Stomach (tissue), 9 donors: ENCODE results near the gene OXCT1. TPM values are rescaled to one million over a fixed set of nuclear protein-coding genes. Genes with fewer than 3 reads are reported as not detected.

Source experiments
- DNase-seq, 2 donors: peaks; one replicate each; pipeline versions ENCODE4 v3.0.0 to v3.0.0-alpha.2; 2013 to 2019
- H3K27ac ChIP-seq, 5 donors: fragments of 200-600 bp in 4 of 5; sonication (generic) in 4 of 5; one replicate each; pipeline ENCODE4 v1.5.1; 2013 to 2019; ENCODE audit warnings: mild to moderate bottlenecking in 1 of 5, moderate library complexity in 1 of 5
- H3K27me3 ChIP-seq, 3 donors: fragments of 200-600 bp; sonication (generic); one replicate each; pipeline ENCODE4 v1.5.1; 2017 to 2019; ENCODE audit warnings: mixed run types in 1 of 3
- H3K36me3 ChIP-seq, 4 donors: fragments of 200-600 bp; sonication (generic); 1 replicate in 3 of 4; 2 replicates in 1 of 4; pipeline ENCODE4 v1.5.1; 2016 to 2019
- H3K4me1 ChIP-seq, 4 donors: fragments of 200-600 bp; sonication (generic); one replicate each; pipeline ENCODE4 v1.5.1; 2016 to 2019
- H3K4me3 ChIP-seq, 4 donors: fragments of 200-600 bp; sonication (generic) in 3 of 4; one replicate each; pipeline ENCODE4 v1.5.1; 2016 to 2019; ENCODE audit warnings: mild to moderate bottlenecking in 1 of 4
- H3K9me3 ChIP-seq, 4 donors: fragments of 200-600 bp; sonication (generic); one replicate each; pipeline ENCODE4 v1.5.1; 2016 to 2019
- CTCF ChIP-seq, 7 experiments: fragments of 450-650 bp in 4 of 7; fragments of 200-600 bp in 3 of 7; sonication (generic) in 3 of 7; IDR thresholded peaks; one replicate each; pipeline ENCODE4 v1.5.1; 2016 to 2019; ENCODE audit warnings: antibody characterized with exemption in 7 of 7, control low read depth in 2 of 7, mild to moderate bottlenecking in 1 of 7
- EP300 ChIP-seq: sonication (generic); formaldehyde crosslinking; IDR thresholded peaks from one replicate; pipeline ENCODE4 v1.6.1; 2017; ENCODE audit warnings: antibody characterized with exemption
- POLR2A ChIP-seq, 4 donors: fragments of 450-650 bp; IDR thresholded peaks; one replicate each; pipeline ENCODE4 v1.6.1; 2016; ENCODE audit warnings: antibody characterized with exemption in 4 of 4, control low read depth in 2 of 4, mild to moderate bottlenecking in 1 of 4, moderate library complexity in 1 of 4
- POLR2AphosphoS5 ChIP-seq, 3 donors: sonication (generic); formaldehyde crosslinking; IDR thresholded peaks; one replicate each; pipeline ENCODE4 v1.6.1; 2016; ENCODE audit warnings: antibody characterized with exemption in 3 of 3
- WGBS, 5 donors: extraction: QIAGEN DNeasy Blood & Tissue Kit in 3 of 5; methylation state at CpG; one replicate each; pipeline versions ENCODE4 v1.1.5 to v1.1.7; 2013 to 2018; 5-methylcytosine and 5-hydroxymethylcytosine counted together
- intact Hi-C: fragments of 100-400 bp; cut with DNase I; formaldehyde crosslinking; loops from one replicate; pipeline ENCODE4 v1.15.1; 2023; ENCODE audit warnings: low total_unique reads
- polyA plus RNA-seq, 3 donors: library from polyadenylated mRNA; stranded (reverse); fragments of 200-250 nt; gene quantifications; one replicate each; pipeline ENCODE4 v1.2.3, GENCODE V29; 2013
- total RNA-seq, 5 donors: library from RNA; depleted of rRNA; stranded (reverse); fragments of >200 nt; gene quantifications; one replicate each; pipeline versions ENCODE4 v1.1.0 to v1.2.3, GENCODE V29; 2014 to 2016
- donor health status: healthy with polysubstance abuse.
- donor health status: Bipolar disorder and iron deficiency.
- donor health status: healthy.

OXCT1 gene
- total and polyA plus RNA-seq, 8 donors, result 4.1 to 33.3 (median 14.8) TPM

- Histone ChIP-seq H3K27ac (no peak overlapping the region), H3K36me3 (peaks cover 0 to 32% (median 21%) of the 10 kb centered on the region in 4 donors), H3K4me3 (no peak overlapping the region), H3K9me3 (no peaks in the 10 kb centered on the region), H3K4me1 (peaks cover 0 to 16% (median 8%) of the 10 kb centered on the region in 4 donors), H3K27me3 (no peaks in the 10 kb centered on the region)
- 76 to 92% (median 86%) methylated on average over 3 of the region's 3 CpGs for WGBS, 5 donors
- no peak for DNase-seq
- TF ChIP-seq POLR2A (IDR thresholded peaks at IDR 0.05), result no peak
- TF ChIP-seq EP300, result no peak
- TF ChIP-seq CTCF (IDR thresholded peaks at IDR 0.05), result no peak
- no peak for TF ChIP-seq POLR2AphosphoS5 (IDR thresholded peaks at IDR 0.05)
- intact Hi-C loops, result no loop called here
Observed at GRCh38 chr5:41831155-41831554, 39.1 kb downstream of the OXCT1 start.

DNA sequence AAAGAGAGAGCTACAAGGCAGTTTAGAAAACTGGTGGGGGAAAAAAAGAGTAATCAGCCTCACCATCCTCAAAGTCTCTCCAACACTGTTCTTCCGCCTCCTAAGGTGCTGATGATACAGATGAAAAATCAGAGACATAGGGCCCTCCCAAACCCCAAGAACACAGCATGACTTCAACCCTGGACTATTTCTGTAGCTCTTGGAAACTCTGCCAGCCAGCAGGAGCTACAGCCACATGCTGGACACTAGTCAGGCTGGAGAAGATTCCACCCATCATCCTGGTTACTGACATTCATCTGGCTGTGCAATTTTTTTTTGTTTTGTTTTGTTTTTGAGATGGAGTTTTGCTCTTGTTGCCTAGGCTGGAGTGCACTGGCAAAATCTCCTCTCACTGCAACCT, 42.4 kb downstream of the OXCT1 start:
- 95 to 100% (median 100%) methylated on average over 1 of the region's 1 CpG for WGBS, 5 donors
- no peak overlapping the region for H3K27ac ChIP-seq
- peaks cover 0 to 24% (median 17%) of the 10 kb centered on the region in 4 donors for H3K36me3 ChIP-seq
- H3K27me3 ChIP-seq, result no peaks in the 10 kb centered on the region
- intact Hi-C loops, result no loop called here
- no peaks in the 10 kb centered on the region for H3K4me1 ChIP-seq
- H3K4me3 ChIP-seq, result no peak overlapping the region
- TF ChIP-seq POLR2A (IDR thresholded peaks at IDR 0.05), result no peak
- TF ChIP-seq EP300, result no peak
- no peaks in the 10 kb centered on the region for H3K9me3 ChIP-seq
- DNase-seq, result no peak

GRCh38 chr5:41822036-41822435, 48.2 kb downstream of the OXCT1 start:
- DNase-seq, result no peak
- Histone ChIP-seq H3K4me1 (no peaks in the 10 kb centered on the region), H3K36me3 (no peaks in the 10 kb centered on the region), H3K27me3 (no peaks in the 10 kb centered on the region), H3K4me3 (no peak overlapping the region), H3K9me3 (no peaks in the 10 kb centered on the region), H3K27ac (no peak overlapping the region)
- TF ChIP-seq CTCF (IDR thresholded peaks at IDR 0.05), result no peak
- TF ChIP-seq POLR2AphosphoS5 (IDR thresholded peaks at IDR 0.05), result no peak
- TF ChIP-seq EP300, result no peak
- no peak for TF ChIP-seq POLR2A (IDR thresholded peaks at IDR 0.05)
- WGBS, 5 donors, result 83 to 92% (median 85%) methylated on average over 3 of the region's 3 CpGs
- intact Hi-C loops, result no loop called here

DNA sequence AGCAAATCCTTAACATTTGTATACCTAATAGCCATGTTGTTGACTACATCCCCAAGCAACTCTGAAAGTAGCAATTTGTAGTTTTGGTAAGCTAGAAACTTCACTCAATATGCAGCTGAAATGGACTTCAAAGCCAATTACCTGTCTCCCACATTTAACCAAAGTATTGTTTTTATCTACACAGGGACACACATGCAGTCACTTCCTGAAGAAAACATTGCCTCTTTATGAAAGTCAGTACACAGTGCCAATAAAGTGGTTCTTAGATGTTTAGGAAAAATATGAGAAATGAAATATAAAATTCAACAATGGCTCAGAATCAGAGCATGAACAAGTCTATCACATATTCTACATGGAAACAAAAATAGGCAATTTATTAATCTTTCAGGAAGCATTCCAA, 49.2 kb downstream of the OXCT1 start:
- H3K9me3 ChIP-seq, result no peaks in the 10 kb centered on the region
- intact Hi-C loops, result no loop called here
- TF ChIP-seq POLR2AphosphoS5 (IDR thresholded peaks at IDR 0.05), result no peak
- TF ChIP-seq CTCF (IDR thresholded peaks at IDR 0.05), result no peak
- no peak for TF ChIP-seq EP300
- no peak for TF ChIP-seq POLR2A (IDR thresholded peaks at IDR 0.05)

DNA sequence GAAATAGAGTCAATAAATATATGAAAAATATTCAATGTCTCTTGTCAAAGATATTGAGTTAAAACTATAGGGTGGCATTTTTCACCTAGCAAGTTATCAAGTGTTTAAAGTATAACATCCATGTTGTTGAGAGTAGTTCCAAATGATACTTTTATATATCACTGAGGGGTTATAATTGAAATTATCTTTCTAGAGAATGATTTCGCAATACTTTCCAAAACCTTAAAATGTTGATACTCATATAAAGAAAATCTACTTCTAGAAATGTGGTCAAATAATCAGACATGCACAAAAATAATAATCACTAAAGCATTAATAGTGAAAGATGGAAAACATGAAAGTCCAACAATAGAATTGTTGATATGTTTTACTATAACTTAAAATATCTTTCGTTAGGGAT, 50.1 kb downstream of the OXCT1 start:
- intact Hi-C loops, result no loop called here
- H3K27ac ChIP-seq, result no peak overlapping the region
- no peak for TF ChIP-seq EP300
- TF ChIP-seq POLR2A (IDR thresholded peaks at IDR 0.05), result no peak
- TF ChIP-seq POLR2AphosphoS5 (IDR thresholded peaks at IDR 0.05), result no peak
- TF ChIP-seq CTCF (IDR thresholded peaks at IDR 0.05), result no peak
- no peaks in the 10 kb centered on the region for H3K4me1 ChIP-seq
- no peaks in the 10 kb centered on the region for H3K36me3 ChIP-seq
- 96 to 99% (median 97%) methylated on average over 2 of the region's 2 CpGs for WGBS, 5 donors
- H3K9me3 ChIP-seq, result no peaks in the 10 kb centered on the region
- no peak overlapping the region for H3K4me3 ChIP-seq
- no peaks in the 10 kb centered on the region for H3K27me3 ChIP-seq
- DNase-seq, result no peak

More for the DNA sequence above, 49.2 kb downstream of the OXCT1 start:
- Histone ChIP-seq H3K36me3 (no peaks in the 10 kb centered on the region), H3K27ac (no peak overlapping the region), H3K4me3 (no peak overlapping the region), H3K4me1 (no peaks in the 10 kb centered on the region), H3K27me3 (no peaks in the 10 kb centered on the region)
- no peak for DNase-seq
